ENCODE results near the gene THAP9.
"Not testable (repeated sequence)": the region's sequence is repeated elsewhere in the genome, so short reads cannot be mapped to it uniquely, and the experiment has no call there.

The THAP9 gene

GRCh38 chr4:82893942-82894341 is 6.6 kb upstream of the THAP9 start:
- DNase-seq (ENCODE audit: low spot score) = no peak

GRCh38 chr4:82896755-82897154 is 3.8 kb upstream of the THAP9 start:
- DNase-seq (ENCODE audit: low spot score) = no peak

GRCh38 chr4:82898322-82899243 is 2.0 kb upstream of the THAP9 start:
- peak; percentile 44 for DNase-seq (ENCODE audit: low spot score)

- DNase-seq (ENCODE audit: low spot score) = no peak
Observed at GRCh38 chr4:82899374-82900065, 1.0 kb upstream of the THAP9 start.

GRCh38 chr4:82900066-82900410 is 497 bp upstream of the THAP9 start:
- DNase-seq (ENCODE audit: low spot score) = no peak

- no peak for DNase-seq (ENCODE audit: low spot score)
Observed at GRCh38 chr4:82901183-82901718, 716 bp downstream of the THAP9 start.

- no peak for DNase-seq (ENCODE audit: low spot score)
Observed at GRCh38 chr4:82903737-82904136, 3.2 kb downstream of the THAP9 start.

- peak; percentile 37 for DNase-seq (ENCODE audit: low spot score)
Observed at GRCh38 chr4:82905205-82905604, 4.7 kb downstream of the THAP9 start.

- DNase-seq (ENCODE audit: low spot score) = no peak
Observed at GRCh38 chr4:82906469-82906868, 5.9 kb downstream of the THAP9 start.

GRCh38 chr4:82909326-82909725 is 8.8 kb downstream of the THAP9 start:
- no peak for DNase-seq (ENCODE audit: low spot score)

GRCh38 chr4:82913305-82913704 is 12.8 kb downstream of the THAP9 start:
- DNase-seq (ENCODE audit: low spot score) = no peak

GRCh38 chr4:82913968-82914367 is 13.4 kb downstream of the THAP9 start:
- DNase-seq (ENCODE audit: low spot score) = not testable (repeated sequence)

- DNase-seq (ENCODE audit: low spot score) = no peak
Observed at GRCh38 chr4:82918091-82918490, 17.6 kb downstream of the THAP9 start.

GRCh38 chr4:82919386-82919785 is 18.9 kb downstream of the THAP9 start:
- no peak for DNase-seq (ENCODE audit: low spot score)

- DNase-seq (ENCODE audit: low spot score) = no peak
Observed at GRCh38 chr4:82921795-82922194, 21.3 kb downstream of the THAP9 start.

- no peak for DNase-seq (ENCODE audit: low spot score)
Observed at GRCh38 chr4:82930848-82931755, 30.6 kb downstream of the THAP9 start.

- DNase-seq (ENCODE audit: low spot score) = no peak
Observed at GRCh38 chr4:82934441-82934840, 33.9 kb downstream of the THAP9 start.

- DNase-seq (ENCODE audit: low spot score) = no peak
Observed at GRCh38 chr4:82939414-82939813, 38.9 kb downstream of the THAP9 start.

- no peak for DNase-seq (ENCODE audit: low spot score)
Observed at GRCh38 chr4:82947498-82947897, 47.0 kb downstream of the THAP9 start.

- DNase-seq (ENCODE audit: low spot score) = no peak
Observed at GRCh38 chr4:82948647-82949204, 48.2 kb downstream of the THAP9 start.

GRCh38 chr4:82951196-82951595 is 50.7 kb downstream of the THAP9 start:
- no peak for DNase-seq (ENCODE audit: low spot score)

- DNase-seq (ENCODE audit: low spot score) = no peak
Observed at GRCh38 chr4:82954212-82954611, 53.7 kb downstream of the THAP9 start.
